HEK293T (cell line): Measurements from ENCODE around the gene THRAP3.

Source experiments
- CTCF ChIA-PET: fragments of 350-600 bp; formaldehyde crosslinking; extraction: SDS; loops from one replicate; lab custom pipeline; 2021; ENCODE audit warnings: antibody characterized with exemption, inconsistent platforms; lab: Yijun Ruan, JAX
- POLR2A ChIA-PET: fragments of 350-600 bp; formaldehyde crosslinking; extraction: SDS; loops from one replicate; lab custom pipeline; 2020; ENCODE audit warnings: antibody characterized with exemption, inconsistent platforms; lab: Yijun Ruan, JAX
- DNase-seq: peaks from one replicate; pipeline ENCODE4 v3.0.0; 2012; ENCODE audit warnings: mixed read lengths; ENCODE audit errors: extremely low spot score
- ARNT ChIP-seq: fragments of 450-650 bp; IDR thresholded peaks from 2 replicates; pipeline ENCODE4 v1.6.1; 2017; ENCODE audit warnings: mild to moderate bottlenecking
- BHLHE40 ChIP-seq: fragments of 450-650 bp; IDR thresholded peaks from 2 replicates; pipeline ENCODE4 v1.6.1; 2016; ENCODE audit warnings: mild to moderate bottlenecking, moderate library complexity, borderline replicate concordance
- CTBP1 ChIP-seq: fragments of 450-650 bp; IDR thresholded peaks from 2 replicates; pipeline ENCODE4 v1.6.1; 2016; ENCODE audit warnings: borderline replicate concordance
- ELF4 ChIP-seq: fragments of 450-650 bp; IDR thresholded peaks from 2 replicates; pipeline ENCODE4 v1.6.1; 2017; ENCODE audit warnings: antibody characterized with exemption
- FOXA1 ChIP-seq: fragments of 450-650 bp; IDR thresholded peaks from 2 replicates; pipeline ENCODE4 v1.6.1; 2016; ENCODE audit warnings: mild to moderate bottlenecking
- FOXK2 ChIP-seq: fragments of 450-650 bp; IDR thresholded peaks from 2 replicates; pipeline ENCODE4 v1.6.1; 2016; ENCODE audit warnings: mild to moderate bottlenecking
- FOXM1 ChIP-seq: fragments of 450-650 bp; IDR thresholded peaks from 2 replicates; pipeline ENCODE4 v1.6.1; 2017; ENCODE audit warnings: mild to moderate bottlenecking, borderline replicate concordance
- HDGF ChIP-seq: fragments of 450-650 bp; IDR thresholded peaks from 2 replicates; pipeline ENCODE4 v1.6.1; 2017; ENCODE audit warnings: antibody characterized with exemption, borderline replicate concordance
- L3MBTL2 ChIP-seq: fragments of 450-650 bp; conservative IDR thresholded peaks from 2 replicates; pipeline ENCODE4 v1.6.1; 2016; ENCODE audit warnings: mild to moderate bottlenecking
- LEF1 ChIP-seq: fragments of 450-650 bp; IDR thresholded peaks from 2 replicates; pipeline ENCODE4 v1.6.1; 2017; ENCODE audit warnings: mild to moderate bottlenecking, borderline replicate concordance
- NFRKB ChIP-seq: fragments of 450-650 bp; IDR thresholded peaks from 2 replicates; pipeline ENCODE4 v1.6.1; 2016; ENCODE audit warnings: mild to moderate bottlenecking, moderate library complexity
- PKNOX1 ChIP-seq: fragments of 450-650 bp; IDR thresholded peaks from 2 replicates; pipeline ENCODE4 v1.6.1; 2016
- SP1 ChIP-seq: fragments of 450-650 bp; IDR thresholded peaks from 2 replicates; pipeline ENCODE4 v1.6.1; 2017
- SUZ12 ChIP-seq: fragments of 450-650 bp; IDR thresholded peaks from 2 replicates; pipeline ENCODE4 v1.6.1; 2016; ENCODE audit warnings: mild to moderate bottlenecking
- TARDBP ChIP-seq: fragments of 450-650 bp; IDR thresholded peaks from 2 replicates; pipeline ENCODE4 v1.6.1; 2016
- ZNF384 ChIP-seq: fragments of 450-650 bp; IDR thresholded peaks from 2 replicates; pipeline ENCODE4 v1.6.1; 2016

Gene THRAP3

DNA sequence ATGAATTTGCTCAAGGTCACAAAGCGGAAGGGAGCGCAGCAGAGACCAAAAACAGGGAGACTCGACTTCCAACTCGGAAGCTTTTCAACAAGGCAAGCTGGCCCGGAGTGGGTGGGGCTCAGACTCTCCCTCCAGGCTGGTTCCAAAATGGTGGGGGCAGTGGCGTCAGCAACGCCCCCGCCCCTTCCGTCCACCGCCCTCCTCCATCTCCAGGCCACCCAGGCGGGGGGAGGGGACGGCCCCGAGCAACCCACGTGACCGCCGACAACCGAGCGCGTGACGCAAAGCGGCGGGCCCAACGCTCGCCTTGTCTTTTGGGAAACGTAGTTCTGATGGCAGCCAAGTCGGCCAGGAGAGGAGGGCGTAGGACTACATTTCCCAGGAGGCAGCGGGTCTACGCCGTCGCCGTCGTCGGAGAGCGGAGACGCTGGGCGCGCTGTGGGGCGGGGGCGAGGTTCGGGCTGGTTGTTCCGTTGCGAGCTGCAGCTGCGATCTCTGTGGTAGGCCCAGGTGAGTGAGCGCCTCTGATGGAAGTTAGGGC, at the start of gene THRAP3:
Gene THRAP3, plus strand, starts transcription at position 448 of the 541 bp plus-strand sequence. CDS start 58,121 bp downstream, outside the sequence.
- peak; percentile 96 for DNase-seq
- ChIA-PET CTCF (interaction anchor here (0.6 to 2.0 kb wide), 8 partner anchors 12 to 179 kb away, joined by 3 to 7 read pairs (median 4); partner anchors contain the start of gene MAP7D1), POLR2A (interaction anchor here (0.5 to 3.1 kb wide), 32 partner anchors 8 to 455 kb away, joined by 3 to 20 read pairs (median 4); partner anchors contain the start of genes EVA1B, MAP7D1, SH3D21 and TRAPPC3)
- no peak for TF ChIP-seq LEF1
- peak; percentile 87; the same call in 1 of the 2 replicates for TF ChIP-seq FOXM1
- TF ChIP-seq L3MBTL2: 0 out of 2 replicates have a peak, but pooled peaks have one; percentile 50
- TF ChIP-seq NFRKB: no peak
- peak; percentile 43; the same call in 1 of the 2 replicates for TF ChIP-seq HDGF
- TF ChIP-seq ELF4: no peak; the same call in 1 of the 2 replicates
- TF ChIP-seq ZNF384: no peak
- no peak for TF ChIP-seq FOXA1
- no peak for TF ChIP-seq PKNOX1

- ChIA-PET CTCF (no interaction called here), POLR2A (no interaction called here)
- no peak for TF ChIP-seq FOXM1
- TF ChIP-seq ELF4: no peak
- TF ChIP-seq TARDBP: no peak
- TF ChIP-seq SP1: no peak
- no peak for TF ChIP-seq NFRKB
- no peak for TF ChIP-seq SUZ12
- TF ChIP-seq FOXK2: no peak
- no peak for TF ChIP-seq HDGF
- TF ChIP-seq BHLHE40: no peak
- no peak for TF ChIP-seq FOXA1
- TF ChIP-seq LEF1: no peak
- TF ChIP-seq CTBP1: no peak
- TF ChIP-seq ZNF384: no peak
- TF ChIP-seq L3MBTL2: no peak
- no peak for DNase-seq
Observed at GRCh38 chr1:36174713-36175112, 49.5 kb upstream of the THRAP3 start.

DNA sequence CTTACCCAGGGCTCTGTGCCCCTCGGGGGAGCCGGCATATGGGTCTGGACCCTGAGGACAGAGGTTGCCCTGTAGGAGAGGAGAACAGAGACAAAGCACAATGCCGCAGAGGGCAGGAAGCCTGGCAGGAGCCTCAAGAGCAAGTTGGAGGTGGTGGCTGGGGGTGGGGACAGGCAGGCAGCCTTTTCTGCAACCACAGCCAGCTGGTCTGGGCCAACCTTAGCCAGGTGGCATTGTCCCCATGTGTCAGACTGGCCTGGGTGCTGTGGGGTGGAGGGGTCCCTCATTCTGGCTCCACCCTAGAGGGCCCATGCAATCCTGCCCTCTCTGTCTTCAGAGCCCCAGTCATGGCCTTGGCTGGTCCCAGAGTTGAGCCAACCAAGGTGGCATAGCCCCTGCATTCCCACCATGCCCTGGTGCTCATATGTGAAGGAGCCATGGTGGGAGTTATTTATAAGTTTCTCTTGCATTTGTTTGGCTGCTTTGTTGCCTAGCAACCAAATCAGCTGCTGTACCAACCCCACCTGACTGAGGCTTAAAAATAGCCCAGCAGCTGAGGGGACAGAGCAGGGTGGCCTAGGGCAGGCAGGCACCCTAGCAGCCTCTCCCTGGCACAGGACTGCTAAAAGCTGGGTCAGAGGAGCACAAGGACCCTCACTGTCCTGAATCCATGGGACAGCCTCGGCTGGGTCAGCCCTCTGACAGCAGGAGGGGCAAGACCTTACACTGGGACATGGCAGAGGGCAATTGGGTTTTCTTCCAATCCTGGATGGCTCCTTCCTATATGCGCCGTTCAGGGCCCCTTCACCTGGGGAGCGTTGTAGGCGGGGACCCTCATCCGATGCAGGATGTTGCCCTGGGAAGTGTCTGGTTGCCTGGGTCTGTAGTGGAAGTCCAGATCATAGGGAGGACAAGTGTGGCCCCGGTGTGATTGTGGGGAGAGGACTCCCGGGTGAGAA, 48.8 kb upstream of the THRAP3 start:
- no peak for DNase-seq
- ChIA-PET POLR2A (no interaction called here), CTCF (no interaction called here)
- TF ChIP-seq HDGF (no peak), TARDBP (no peak), ARNT (no peak), SUZ12 (no peak), FOXK2 (no peak), ELF4 (no peak), FOXM1 (no peak), NFRKB (no peak), PKNOX1 (no peak), ZNF384 (no peak), LEF1 (no peak), FOXA1 (no peak)

- no peak for TF ChIP-seq LEF1
- POLR2A ChIA-PET: no interaction called here
- DNase-seq: no peak
- CTCF ChIA-PET: no interaction called here
Observed at GRCh38 chr1:36176106-36176949, 47.9 kb upstream of the THRAP3 start.

GRCh38 chr1:36177589-36178431, 46.4 kb upstream of the THRAP3 start:
- POLR2A ChIA-PET: no interaction called here
- CTCF ChIA-PET: interaction anchor here (0.6 kb wide), 1 partner anchor 11 kb away, joined by 3 read pairs; no protein-coding TSS in a partner anchor

More at GRCh38 chr1:36177589-36178431, 46.4 kb upstream of the THRAP3 start:
- no peak for DNase-seq
- no peak for TF ChIP-seq FOXM1
- TF ChIP-seq SP1: no peak
- TF ChIP-seq PKNOX1: no peak
- no peak for TF ChIP-seq BHLHE40
- no peak for TF ChIP-seq ELF4
- TF ChIP-seq CTBP1: no peak
- no peak for TF ChIP-seq NFRKB
- no peak for TF ChIP-seq ARNT
- TF ChIP-seq FOXA1: no peak
- TF ChIP-seq ZNF384: no peak
- TF ChIP-seq LEF1: no peak
- TF ChIP-seq L3MBTL2: no peak
- no peak for TF ChIP-seq HDGF
- no peak for TF ChIP-seq SUZ12
- TF ChIP-seq FOXK2: no peak
- no peak for TF ChIP-seq TARDBP
